NCI-H526 (cell line): Measurements from ENCODE around the gene NEDD4L.

Experiments
- DNase-seq, 2 experiments: peaks; one replicate each; lab custom pipeline; 2025; lab: John Stamatoyannopoulos, UW

Gene NEDD4L

GRCh38 chr18:58181988-58182387 is 138.0 kb downstream of the NEDD4L start:
- no peak for DNase-seq

DNA sequence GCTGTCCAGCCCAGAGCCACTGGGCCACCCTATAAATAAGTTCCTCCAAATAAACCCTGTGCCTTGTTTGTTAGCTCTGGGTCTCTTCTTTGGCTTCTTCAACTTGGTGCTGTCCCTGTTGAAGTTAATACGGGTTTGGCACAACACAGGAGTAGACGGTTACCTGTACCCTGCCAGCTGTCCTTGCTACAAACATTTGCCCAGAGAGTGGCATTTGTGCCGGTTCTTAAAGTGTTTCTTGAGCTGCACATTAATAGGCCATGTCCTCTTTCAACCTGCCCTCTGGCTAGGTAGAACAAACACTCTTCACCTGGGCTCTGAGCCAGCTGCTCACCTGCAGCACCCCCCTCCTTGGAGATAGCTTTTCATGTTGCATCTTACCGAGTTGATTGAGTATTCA is 139.2 kb downstream of the NEDD4L start:
- no peak for DNase-seq

DNA sequence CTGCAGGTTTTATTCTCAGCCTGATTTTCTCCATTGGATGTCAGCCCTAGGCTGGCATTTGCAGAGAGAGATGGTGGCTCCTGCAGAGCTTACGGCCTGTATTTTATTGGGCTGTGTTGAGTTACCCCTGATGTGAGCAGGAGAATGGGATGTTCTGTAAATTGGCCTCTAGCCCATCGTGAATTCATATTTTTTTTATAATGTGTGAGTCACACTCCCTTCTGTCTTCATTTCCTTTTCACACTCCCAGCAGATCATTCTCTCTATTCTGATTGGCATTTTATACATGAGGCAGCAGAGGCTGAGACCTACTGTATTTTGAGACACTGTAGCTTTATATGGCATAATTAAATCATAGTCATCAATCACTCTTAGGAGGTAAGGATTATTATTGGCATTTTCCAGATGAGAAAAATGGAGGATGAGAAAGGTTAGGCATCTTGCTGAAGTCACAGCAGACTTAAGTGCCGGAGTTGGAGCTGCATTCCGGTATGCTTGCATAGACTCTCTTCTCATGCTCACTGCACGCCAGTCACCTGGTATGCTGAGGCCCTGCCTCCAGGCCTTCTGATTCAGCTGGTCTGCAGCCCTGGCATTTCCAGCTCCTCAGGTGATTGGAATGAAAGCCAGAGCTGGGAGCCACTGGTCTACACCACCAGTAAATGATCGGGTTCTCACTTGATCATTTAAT is 142.4 kb downstream of the NEDD4L start:
- no peak for DNase-seq

- DNase-seq, result no peak
Measured at GRCh38 chr18:58187674-58188073, 143.6 kb downstream of the NEDD4L start.

- no peak for DNase-seq
Measured at GRCh38 chr18:58188996-58189395, 145.0 kb downstream of the NEDD4L start.

DNA sequence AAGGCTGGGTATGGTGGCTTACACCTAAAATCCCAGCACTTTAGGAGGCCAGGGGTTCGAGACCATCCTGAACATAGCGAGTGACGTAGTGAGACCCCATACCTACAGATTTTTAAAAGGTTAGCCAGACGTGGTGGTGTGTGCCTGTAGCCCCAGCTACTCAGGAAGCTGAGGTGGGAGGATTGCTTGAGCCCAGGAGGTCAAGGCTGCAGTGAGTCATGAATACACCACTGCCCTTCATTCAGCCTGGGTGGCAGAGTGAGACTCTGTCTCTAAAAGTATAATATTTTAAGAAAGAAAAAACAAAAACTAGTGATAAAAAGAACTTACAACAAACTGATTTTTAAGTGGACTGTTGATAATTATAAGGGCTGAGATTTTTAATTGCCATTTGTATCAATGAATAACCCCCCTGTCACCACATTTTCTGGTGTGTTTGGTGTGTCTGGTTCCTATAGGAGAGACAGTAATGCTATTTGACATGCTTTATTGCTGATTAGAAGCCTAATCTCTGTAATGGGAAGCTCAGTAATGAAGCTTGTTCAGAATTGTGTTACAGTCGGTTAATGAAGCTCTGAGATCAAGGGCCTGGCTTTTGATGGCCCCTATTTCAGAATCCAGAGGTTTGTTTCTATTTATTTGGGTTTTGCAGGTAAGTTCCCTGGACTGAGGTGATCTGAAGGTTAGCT is 147.0 kb downstream of the NEDD4L start:
- DNase-seq, result no peak

DNA sequence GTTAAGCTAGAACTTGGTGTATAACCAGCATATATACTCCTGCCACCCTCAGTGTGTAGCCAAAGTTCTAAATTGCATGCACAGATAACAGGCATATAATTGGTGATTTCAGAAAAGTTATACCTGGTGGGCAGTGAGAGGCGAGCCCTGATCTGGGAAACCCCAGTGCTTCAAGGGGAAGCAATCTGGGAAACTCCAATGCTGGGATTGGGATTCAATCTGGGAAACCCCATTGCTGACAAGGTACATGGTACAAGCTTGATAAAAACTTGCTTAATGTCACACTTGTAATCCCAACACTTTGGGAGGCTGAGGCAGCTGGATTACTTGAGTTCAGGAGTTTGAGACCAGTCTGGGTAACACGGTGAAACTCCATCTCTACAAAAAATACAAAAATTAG is 147.6 kb downstream of the NEDD4L start:
- DNase-seq, result no peak

GRCh38 chr18:58192519-58192918 is 148.5 kb downstream of the NEDD4L start:
- DNase-seq, result no peak

DNA sequence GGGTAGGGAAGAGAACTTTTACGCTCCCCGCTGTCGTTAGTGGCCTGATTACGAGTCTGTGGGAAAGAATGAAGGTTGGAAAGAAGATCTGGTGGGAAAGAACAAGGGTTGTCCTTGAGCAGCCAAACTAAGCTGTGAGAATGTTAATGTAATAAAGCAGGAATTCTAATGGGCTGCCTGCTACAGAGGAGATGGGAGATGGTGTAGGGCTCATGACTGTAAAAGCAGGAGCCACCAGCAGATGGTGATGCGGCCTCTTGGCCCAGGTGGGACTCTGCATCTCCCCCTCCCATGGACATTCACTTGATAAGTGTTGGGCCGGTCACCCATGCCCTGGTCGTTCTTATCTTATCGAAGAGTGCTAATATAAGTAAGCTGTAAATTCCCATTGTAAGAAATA is 150.0 kb downstream of the NEDD4L start:
- peak in 1 of 2 experiments; percentile 74 for DNase-seq

- peak; percentile 82 to 85 for DNase-seq
Measured at GRCh38 chr18:58195278-58195765, 151.3 kb downstream of the NEDD4L start.

DNA sequence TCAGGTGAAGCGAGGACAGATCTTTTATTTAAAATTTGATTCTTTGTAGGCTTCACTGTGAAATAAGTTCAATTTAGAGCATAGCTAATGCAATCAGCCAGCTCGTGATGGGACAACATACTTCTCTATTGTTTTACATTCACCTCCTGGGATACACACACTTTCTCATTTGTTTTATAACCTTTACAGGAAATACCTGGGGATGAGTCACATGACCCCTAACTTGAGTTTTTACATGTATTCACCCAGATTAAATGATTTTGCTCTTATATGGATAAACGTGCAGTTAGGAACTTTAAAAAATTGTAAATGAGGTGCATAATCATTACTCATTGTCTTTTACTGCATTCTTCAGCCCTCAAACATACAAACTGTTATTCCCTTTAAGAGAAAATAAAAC is 152.1 kb downstream of the NEDD4L start:
- no peak for DNase-seq

GRCh38 chr18:58196881-58197872 is 153.2 kb downstream of the NEDD4L start:
- DNase-seq, result peak; percentile 34 to 65

DNA sequence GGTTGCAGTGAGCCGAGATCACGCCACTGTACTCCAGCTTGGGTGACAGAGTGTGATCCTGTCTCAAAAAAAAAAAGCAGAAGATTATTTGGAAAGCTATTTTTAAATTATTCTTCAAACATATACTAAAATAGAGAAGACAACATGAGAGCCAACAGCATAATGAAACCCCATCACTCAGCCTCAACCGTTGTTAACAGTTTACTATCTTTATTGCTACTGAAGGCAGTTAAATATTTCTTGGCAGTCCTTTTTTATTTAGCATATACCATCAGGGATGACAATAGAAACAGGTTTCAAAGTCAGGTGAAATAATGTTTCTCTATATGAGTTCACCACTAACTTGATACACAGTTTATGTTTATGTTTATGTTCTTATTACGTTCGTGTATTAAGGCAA is 157.2 kb downstream of the NEDD4L start:
- DNase-seq, result no peak

- DNase-seq, result no peak
Measured at GRCh38 chr18:58201733-58202730, 158.0 kb downstream of the NEDD4L start.

GRCh38 chr18:58204776-58205442 is 160.9 kb downstream of the NEDD4L start:
- no peak for DNase-seq

- DNase-seq, result peak in 1 of 2 experiments; percentile 13
Measured at GRCh38 chr18:58205443-58206160, 161.6 kb downstream of the NEDD4L start.

DNA sequence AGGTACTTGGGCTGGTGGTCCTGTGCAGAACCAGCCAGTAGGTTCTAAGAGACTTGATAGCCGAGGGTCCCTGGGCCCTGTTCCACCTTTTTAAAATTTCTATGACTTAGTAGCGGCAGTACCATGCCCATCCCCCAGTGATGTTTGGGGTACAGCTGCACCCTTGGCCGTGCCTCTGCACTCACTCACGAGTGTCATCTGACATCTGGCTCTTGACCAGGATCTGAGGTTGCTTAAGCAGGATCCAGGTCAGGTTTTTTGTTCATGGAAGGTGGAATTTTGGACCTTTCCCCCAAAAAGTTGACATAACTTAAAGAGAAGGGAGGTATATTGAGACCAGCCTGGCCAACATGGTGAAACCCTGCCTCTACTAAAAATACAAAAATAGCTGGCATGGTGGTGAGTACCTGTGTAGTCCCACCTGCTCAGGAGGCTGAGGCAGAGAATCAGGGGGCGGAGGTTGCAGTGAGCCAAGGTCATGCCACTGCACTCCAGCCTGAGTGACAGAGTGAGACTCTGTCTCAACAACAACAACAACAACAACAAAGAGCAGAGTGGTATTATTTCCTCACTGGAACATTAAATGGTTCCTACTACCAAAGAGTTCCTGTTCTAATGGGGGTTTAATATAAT is 163.6 kb downstream of the NEDD4L start:
- DNase-seq, result no peak

DNA sequence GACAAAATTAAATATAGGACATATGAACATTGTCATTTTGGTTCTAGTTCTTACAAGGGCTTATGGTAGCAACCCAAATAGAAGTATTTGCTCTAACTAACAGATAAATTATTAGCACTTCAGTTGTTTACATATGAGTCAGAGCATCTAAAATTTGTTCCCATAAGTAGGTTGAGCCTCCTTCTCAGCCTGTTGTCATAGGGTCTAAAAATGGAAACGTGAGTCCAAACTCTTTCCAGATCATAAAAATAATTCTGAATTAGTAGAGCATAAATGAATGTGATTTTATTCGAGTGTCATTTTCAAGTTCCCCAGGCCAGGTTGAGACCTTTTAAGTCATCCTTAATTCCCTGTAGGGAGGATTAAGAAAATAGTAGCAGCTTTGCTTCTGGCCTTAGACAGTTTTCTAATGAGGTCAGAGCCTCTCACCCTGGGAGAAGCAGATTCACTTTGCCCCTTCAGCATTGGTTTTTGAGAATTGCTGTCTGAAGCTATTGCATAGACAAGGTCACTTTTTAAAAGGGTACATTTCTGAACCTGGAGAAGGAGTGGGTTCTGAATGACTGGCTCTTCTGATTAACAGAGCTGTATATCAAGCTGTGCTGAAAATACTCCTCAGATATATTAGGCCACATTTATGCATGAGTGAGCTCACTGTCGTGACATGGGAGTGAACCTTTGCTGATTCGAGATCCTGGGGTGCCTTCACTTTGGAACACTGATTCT is 164.3 kb downstream of the NEDD4L start:
- no peak for DNase-seq

GRCh38 chr18:58209326-58209725 is 165.3 kb downstream of the NEDD4L start:
- no peak for DNase-seq
